Neuronal stem cell (in vitro differentiated cells): ENCODE measurements around the gene CEP162.
"Not testable (repeated sequence)": the region's sequence is repeated elsewhere in the genome, so short reads cannot be mapped to it uniquely, and the experiment has no call there.

Experiments used
- DNase-seq: peaks from one replicate; pipeline ENCODE4 v3.0.0-alpha.2; 2013; ENCODE audit warnings: low spot score
- H2AFZ ChIP-seq: one replicate; pipeline ENCODE4 v1.6.1; 2013; ENCODE audit warnings: mild to moderate bottlenecking, low read length, inconsistent platforms
- H2AK5ac ChIP-seq: 2 replicates; pipeline ENCODE4 v1.6.1; 2013; ENCODE audit warnings: low read depth, mild to moderate bottlenecking, inconsistent platforms, low read length, moderate library complexity, mixed read lengths
- H2BK120ac ChIP-seq: 2 replicates; pipeline ENCODE4 v1.6.1; 2013; ENCODE audit warnings: low read depth, mild to moderate bottlenecking, inconsistent platforms, low read length, moderate library complexity, mixed read lengths
- H2BK12ac ChIP-seq: one replicate; pipeline ENCODE4 v1.6.1; 2013; ENCODE audit warnings: low read length, inconsistent platforms
- H2BK15ac ChIP-seq: 2 replicates; pipeline ENCODE4 v1.6.1; 2013; ENCODE audit warnings: mild to moderate bottlenecking, low read length, inconsistent platforms, mixed read lengths
- H2BK5ac ChIP-seq: one replicate; pipeline ENCODE4 v1.6.1; 2013; ENCODE audit warnings: inconsistent platforms, mild to moderate bottlenecking, low read length, moderate library complexity
- H3K14ac ChIP-seq: one replicate; pipeline ENCODE4 v1.6.1; 2013; ENCODE audit warnings: low read length, inconsistent platforms
- H3K18ac ChIP-seq: 2 replicates; pipeline ENCODE4 v1.6.1; 2013; ENCODE audit warnings: low read length, inconsistent platforms
- H3K23ac ChIP-seq: 2 replicates; pipeline ENCODE4 v1.6.1; 2013; ENCODE audit warnings: low read depth, mild to moderate bottlenecking, mixed read lengths, low read length, inconsistent platforms; ENCODE audit not compliant: poor library complexity
- H3K27ac ChIP-seq: replicated peaks from 3 replicates; pipeline ENCODE4 v1.5.1; 2013; ENCODE audit warnings: low read length, inconsistent platforms
- H3K27me3 ChIP-seq, 3 experiments: 2 replicates each; pipeline ENCODE4 v1.6.1; 2013; ENCODE audit warnings: low read length in 3 of 3, mild to moderate bottlenecking in 2 of 3, inconsistent platforms in 1 of 3, low read depth in 1 of 3, mixed read lengths in 1 of 3, moderate library complexity in 1 of 3; ENCODE audit not compliant: control insufficient read depth in 3 of 3, insufficient read depth in 3 of 3
- H3K36me3 ChIP-seq, 2 donors: replicated peaks in 1 of 2; 2 replicates each; pipeline ENCODE4 v1.6.1; 2013; ENCODE audit warnings: low read length in 2 of 2; ENCODE audit not compliant: control insufficient read depth in 2 of 2, insufficient read depth in 2 of 2
- H3K4ac ChIP-seq: 2 replicates; pipeline ENCODE4 v1.6.1; 2013; ENCODE audit warnings: inconsistent platforms, mild to moderate bottlenecking, low read length, moderate library complexity
- H3K4me1 ChIP-seq, 2 donors: 1 replicate in 1 of 2; 2 replicates in 1 of 2; pipeline ENCODE4 v1.6.1; 2013; ENCODE audit warnings: low read length in 2 of 2, low read depth in 1 of 2; ENCODE audit not compliant: control insufficient read depth in 2 of 2, insufficient read depth in 1 of 2
- H3K4me2 ChIP-seq: one replicate; pipeline ENCODE4 v1.6.1; 2013; ENCODE audit warnings: mild to moderate bottlenecking, low read length, inconsistent platforms; ENCODE audit not compliant: insufficient read depth, poor library complexity, severe bottlenecking
- H3K4me3 ChIP-seq, 2 donors: 2 replicates each; pipeline ENCODE4 v1.5.1; 2013; ENCODE audit warnings: low read length in 2 of 2, mild to moderate bottlenecking in 2 of 2, inconsistent platforms in 1 of 2, moderate library complexity in 1 of 2
- H3K79me1 ChIP-seq: one replicate; pipeline ENCODE4 v1.6.1; 2013; ENCODE audit warnings: low read depth, mild to moderate bottlenecking, inconsistent platforms, low read length, moderate library complexity
- H3K9ac ChIP-seq: one replicate; pipeline ENCODE4 v1.6.1; 2013; ENCODE audit warnings: mild to moderate bottlenecking, low read depth, low read length, inconsistent platforms; ENCODE audit not compliant: poor library complexity
- H3K9me3 ChIP-seq, 2 donors: replicated peaks in 1 of 2; 2 replicates each; pipeline versions ENCODE3 to v1.6.1; 2013; ENCODE audit warnings: low read length in 2 of 2, mild to moderate bottlenecking in 2 of 2, inconsistent platforms in 1 of 2, low read depth in 1 of 2, mixed read lengths in 1 of 2, moderate library complexity in 1 of 2; ENCODE audit not compliant: control insufficient read depth in 2 of 2, insufficient read depth in 1 of 2
- H4K8ac ChIP-seq: one replicate; pipeline ENCODE4 v1.6.1; 2013; ENCODE audit warnings: low read depth, mild to moderate bottlenecking, inconsistent platforms, low read length, moderate library complexity
- H4K91ac ChIP-seq: one replicate; pipeline ENCODE4 v1.6.1; 2013; ENCODE audit warnings: low read length, low read depth, mild to moderate bottlenecking, inconsistent platforms; ENCODE audit not compliant: poor library complexity
- WGBS, 2 donors: extraction: QIAGEN DNeasy Blood & Tissue Kit; methylation state at CpG; one replicate each; pipeline ENCODE4 v1.1.7; 2013; ENCODE audit warnings: missing lambda C conversion rate in 2 of 2, mixed read lengths in 1 of 2; ENCODE audit not compliant: insufficient read length in 2 of 2, insufficient replicate concordance in 1 of 2; ENCODE audit errors: extremely low coverage in 2 of 2; 5-methylcytosine and 5-hydroxymethylcytosine counted together

The CEP162 gene

GRCh38 chr6:84249724-84250123 lies 22.3 kb upstream of the CEP162 start:
- Histone ChIP-seq H2BK15ac (no peak overlapping the region), H2BK120ac (no peak overlapping the region), H3K23ac (no peak overlapping the region), H3K14ac (no peak overlapping the region), H3K79me1 (no peaks in the 10 kb centered on the region), H3K9me3 (no peaks in the 10 kb centered on the region), H2AK5ac (no peak overlapping the region), H3K4me2 (no peak overlapping the region), H2BK5ac (no peak overlapping the region), H4K8ac (no peak overlapping the region), H3K36me3 (no peaks in the 10 kb centered on the region), H3K27me3 (no peaks in the 10 kb centered on the region), H3K9ac (no peak overlapping the region), H3K18ac (no peak overlapping the region), H3K4ac (no peak overlapping the region), H3K27ac (no peak overlapping the region), H3K4me3 (no peak overlapping the region), H3K4me1 (no peaks in the 10 kb centered on the region), H4K91ac (no peak overlapping the region), H2AFZ (no peak overlapping the region), H2BK12ac (no peak overlapping the region)
- no CpG with 5 or more reads among the region's 3 CpGs for WGBS, 2 donors
- no peak for DNase-seq

- not testable (repeated sequence) for H4K8ac ChIP-seq, H2AFZ ChIP-seq, DNase-seq, H3K27me3 ChIP-seq, H3K36me3 ChIP-seq, H2BK15ac ChIP-seq, H3K9me3 ChIP-seq, H3K4me2 ChIP-seq, H3K4ac ChIP-seq, H3K9ac ChIP-seq, H3K23ac ChIP-seq, H3K79me1 ChIP-seq, H2BK12ac ChIP-seq, H2BK120ac ChIP-seq, H3K4me1 ChIP-seq, H2BK5ac ChIP-seq, H3K27ac ChIP-seq, H4K91ac ChIP-seq, H2AK5ac ChIP-seq, H3K14ac ChIP-seq, H3K4me3 ChIP-seq, H3K18ac ChIP-seq
- WGBS, 2 donors = no CpG with 5 or more reads among the region's 51 CpGs
Measured at GRCh38 chr6:84244416-84245081, 17.1 kb upstream of the CEP162 start.

GRCh38 chr6:84243240-84243639 lies 15.8 kb upstream of the CEP162 start:
- Histone ChIP-seq H3K18ac (no peak overlapping the region), H2BK15ac (no peak overlapping the region), H3K4ac (no peak overlapping the region), H3K9me3 (no peaks in the 10 kb centered on the region), H3K23ac (no peak overlapping the region), H2BK5ac (no peak overlapping the region), H3K36me3 (no peaks in the 10 kb centered on the region), H2AFZ (no peak overlapping the region), H4K8ac (no peak overlapping the region), H2BK120ac (no peak overlapping the region), H3K4me3 (no peak overlapping the region), H3K14ac (no peak overlapping the region), H3K79me1 (no peaks in the 10 kb centered on the region), H3K4me2 (no peak overlapping the region), H2AK5ac (no peak overlapping the region), H3K27ac (no peak overlapping the region), H3K27me3 (no peaks in the 10 kb centered on the region), H3K9ac (no peak overlapping the region), H2BK12ac (no peak overlapping the region), H3K4me1 (no peaks in the 10 kb centered on the region), H4K91ac (no peak overlapping the region)
- no peak for DNase-seq
- no CpG with 5 or more reads among the region's 1 CpG for WGBS, 2 donors

- H3K4me2 ChIP-seq = no peak overlapping the region
- no peak overlapping the region for H3K4ac ChIP-seq
- no peak overlapping the region for H3K23ac ChIP-seq
- no peak overlapping the region for H2BK120ac ChIP-seq
- H3K18ac ChIP-seq = no peak overlapping the region
- no peak overlapping the region for H2AK5ac ChIP-seq
- H3K4me1 ChIP-seq = no peaks in the 10 kb centered on the region
- H2BK5ac ChIP-seq = no peak overlapping the region
- H3K9ac ChIP-seq = no peak overlapping the region
- H2AFZ ChIP-seq = no peak overlapping the region
- H3K79me1 ChIP-seq = no peaks in the 10 kb centered on the region
- no peak overlapping the region for H3K14ac ChIP-seq
- DNase-seq = no peak
- no peak overlapping the region for H2BK15ac ChIP-seq
- no peak overlapping the region for H3K27ac ChIP-seq
- H3K36me3 ChIP-seq = no peaks in the 10 kb centered on the region
- no peaks in the 10 kb centered on the region for H3K9me3 ChIP-seq
- H3K4me3 ChIP-seq = no peak overlapping the region
- no peaks in the 10 kb centered on the region for H3K27me3 ChIP-seq
- no peak overlapping the region for H2BK12ac ChIP-seq
- H4K91ac ChIP-seq = no peak overlapping the region
- H4K8ac ChIP-seq = no peak overlapping the region
Measured at GRCh38 chr6:84242265-84242664, 14.8 kb upstream of the CEP162 start.
